Kasumi-1 (cell line): ENCODE measurements around the gene RUVBL1.
A peak's percentile ranks its signal among the peaks of the same experiment; 100 is the strongest.
"Not testable (repeated sequence)": the region's sequence is repeated elsewhere in the genome, so short reads cannot be mapped to it uniquely, and the experiment has no call there.

Experiments
- DNase-seq, 2 experiments: peaks; one replicate each; lab custom pipeline; 2025; lab: John Stamatoyannopoulos, UW

RUVBL1 gene

DNA sequence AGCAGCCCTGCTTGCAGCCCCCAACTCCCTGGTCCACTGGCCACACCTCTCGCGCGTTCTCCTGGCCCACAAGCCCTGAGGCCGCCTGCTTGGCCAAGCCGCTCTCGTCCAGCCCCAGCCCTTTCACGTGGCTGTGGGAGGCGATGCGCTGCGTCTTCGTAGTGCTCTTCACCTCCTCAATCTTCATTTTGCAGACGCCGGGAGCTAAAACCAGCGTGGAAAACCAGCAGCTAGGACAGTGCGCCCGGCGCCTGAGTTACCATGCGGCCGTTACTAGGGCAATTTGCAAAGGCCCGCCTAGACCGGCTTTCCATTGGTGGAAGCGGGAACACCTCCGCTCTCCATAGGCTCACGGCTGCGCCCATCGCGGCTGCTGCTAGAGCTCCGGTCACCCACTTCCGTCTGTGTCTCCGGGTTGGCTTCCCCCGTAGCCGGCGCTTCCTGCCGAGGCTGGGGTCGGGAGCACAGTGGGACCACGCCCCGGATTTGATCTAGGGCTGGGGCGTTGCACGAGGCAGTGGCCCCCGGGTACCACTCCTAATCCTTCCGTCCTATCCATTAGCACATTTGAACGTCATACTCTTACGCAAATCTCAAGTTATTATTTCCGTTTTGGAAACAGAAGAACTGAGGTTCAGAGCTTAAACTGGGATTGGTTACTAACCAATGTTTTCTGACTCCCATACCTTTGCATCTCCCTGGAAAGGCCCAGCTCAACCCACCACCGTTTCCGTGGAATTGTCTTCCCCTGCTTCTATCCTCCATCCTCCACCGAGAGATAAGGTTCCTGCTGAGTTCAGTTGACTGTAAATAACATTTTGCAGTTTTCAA lies at the start of gene RUVBL1:
Gene RUVBL1 (minus strand): TSS at position 275 of the 831 bp plus-strand sequence. CDS start 88 bp downstream, at position 187.
- peak; percentile 99 to 100 for DNase-seq

DNA sequence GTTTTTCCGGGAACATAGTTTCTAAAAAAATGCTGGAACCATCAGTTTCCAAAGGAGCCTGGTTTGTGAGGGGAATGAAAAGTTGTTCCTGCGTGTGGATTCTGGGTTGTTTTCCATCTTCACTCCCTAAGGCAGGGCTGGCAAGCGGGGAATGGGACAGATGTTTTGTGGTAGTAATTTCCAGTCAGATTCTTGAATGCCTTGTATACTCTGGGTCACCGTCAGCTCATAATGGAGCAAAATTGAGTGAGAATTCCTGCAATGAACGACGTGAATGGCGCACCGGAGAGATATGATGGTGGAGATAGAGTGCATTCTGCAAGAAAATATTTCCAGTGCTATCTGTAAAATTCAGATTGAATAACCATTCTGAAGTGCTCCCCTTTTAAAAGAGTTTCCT lies 49.6 kb upstream of the RUVBL1 start:
- DNase-seq, result no peak

DNA sequence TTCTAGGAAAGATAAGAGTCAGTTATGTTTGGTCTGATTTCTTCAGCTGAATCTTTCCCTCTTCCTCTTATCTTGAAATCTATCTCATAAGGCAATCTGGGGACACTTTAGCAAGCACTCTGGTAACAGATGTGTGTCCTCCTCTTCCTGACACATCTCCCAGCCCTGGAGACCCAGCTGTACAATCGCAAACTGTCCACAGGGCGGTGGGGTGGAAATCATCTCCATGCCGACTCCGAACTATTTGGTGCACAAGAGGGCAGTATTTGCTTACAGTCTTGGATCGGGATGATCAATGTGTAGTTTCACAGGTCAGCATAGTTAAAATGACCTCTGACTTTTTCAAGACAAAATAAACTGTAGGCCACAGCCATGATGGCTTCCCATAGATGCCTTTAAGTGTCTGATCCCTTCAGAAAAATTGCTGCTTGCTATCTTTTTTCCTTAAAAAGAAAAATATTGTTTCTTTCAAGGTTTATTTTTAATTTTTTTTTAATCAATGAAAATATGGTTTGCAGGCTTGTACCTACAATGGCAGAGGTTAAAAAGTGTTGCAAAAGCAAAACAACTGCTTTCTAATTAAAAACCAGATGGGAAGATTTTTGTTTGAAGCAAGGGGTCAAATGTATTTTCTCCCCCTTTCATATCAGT lies 47.4 kb upstream of the RUVBL1 start:
- peak; percentile 91 to 93 for DNase-seq

DNA sequence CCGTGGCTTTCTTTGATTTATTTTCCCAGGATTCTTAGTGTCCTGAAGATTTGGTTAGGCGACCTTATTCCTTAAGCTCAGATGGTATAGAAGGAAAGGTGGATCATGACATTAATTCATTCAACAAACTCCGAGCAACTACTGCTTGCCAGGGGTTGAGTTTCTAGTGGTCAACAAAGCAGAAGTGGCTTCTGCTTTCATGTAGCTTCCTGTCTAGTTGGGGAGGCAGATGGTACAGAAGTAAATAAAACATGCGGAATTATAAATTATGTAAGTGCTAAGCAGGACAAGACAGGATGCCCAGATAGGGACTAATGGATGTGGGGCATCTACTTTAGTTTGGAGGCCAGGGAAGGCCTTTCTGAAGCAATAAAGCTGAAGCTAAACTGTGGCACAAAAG lies 45.2 kb upstream of the RUVBL1 start:
- peak; percentile 22 to 31 for DNase-seq

DNA sequence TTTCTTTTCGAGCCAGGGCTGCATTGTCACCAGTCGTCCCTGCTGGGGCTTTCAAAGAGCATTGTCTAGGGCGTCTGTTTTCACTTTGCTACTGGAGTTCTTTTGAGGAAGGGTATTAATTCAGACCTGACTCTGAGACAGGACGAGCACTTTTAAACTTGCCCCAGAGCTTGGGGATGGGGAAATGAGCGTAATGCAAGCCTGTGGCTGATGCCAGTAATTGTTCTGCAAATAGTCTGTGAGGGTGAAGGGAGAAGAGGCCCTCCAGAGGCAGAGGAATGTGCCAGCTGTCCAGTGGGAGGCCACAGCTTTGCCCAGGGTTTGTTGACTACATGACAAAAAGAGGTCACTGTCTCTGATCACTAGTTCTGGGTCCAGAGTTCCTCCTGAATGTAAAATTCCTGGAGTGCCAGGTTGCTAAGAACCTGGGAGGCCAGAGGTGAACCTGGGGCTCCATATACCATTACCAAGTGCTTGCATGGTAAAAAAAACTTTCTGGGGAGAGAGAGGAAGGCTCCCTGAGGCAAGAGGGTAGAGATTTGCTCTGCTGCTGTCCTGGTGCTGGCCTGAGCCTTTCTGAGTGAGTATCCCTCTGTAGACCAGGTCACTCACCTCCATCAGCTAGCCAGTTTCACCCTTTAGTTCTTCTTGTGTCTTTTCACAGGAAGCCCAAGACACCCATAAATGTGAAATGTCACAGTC lies 44.5 kb upstream of the RUVBL1 start:
- peak in 1 of 2 experiments; percentile 14 for DNase-seq

DNA sequence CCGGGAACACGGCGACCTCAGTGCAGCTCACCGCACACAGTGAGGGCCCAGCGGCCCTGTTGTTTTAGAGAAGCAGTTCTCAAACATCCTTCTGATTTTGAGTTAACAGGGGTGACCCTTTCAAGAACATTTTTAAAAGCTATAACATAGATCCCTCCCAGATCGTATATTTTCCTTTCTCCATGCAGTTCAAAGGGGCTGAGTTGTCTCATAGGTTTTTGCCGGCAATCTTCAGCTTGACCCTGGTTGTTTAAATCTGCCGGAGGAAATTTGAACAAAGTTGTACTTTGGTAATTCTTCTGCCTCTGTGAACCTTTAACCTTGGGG lies 44.0 kb upstream of the RUVBL1 start:
- no peak for DNase-seq

DNA sequence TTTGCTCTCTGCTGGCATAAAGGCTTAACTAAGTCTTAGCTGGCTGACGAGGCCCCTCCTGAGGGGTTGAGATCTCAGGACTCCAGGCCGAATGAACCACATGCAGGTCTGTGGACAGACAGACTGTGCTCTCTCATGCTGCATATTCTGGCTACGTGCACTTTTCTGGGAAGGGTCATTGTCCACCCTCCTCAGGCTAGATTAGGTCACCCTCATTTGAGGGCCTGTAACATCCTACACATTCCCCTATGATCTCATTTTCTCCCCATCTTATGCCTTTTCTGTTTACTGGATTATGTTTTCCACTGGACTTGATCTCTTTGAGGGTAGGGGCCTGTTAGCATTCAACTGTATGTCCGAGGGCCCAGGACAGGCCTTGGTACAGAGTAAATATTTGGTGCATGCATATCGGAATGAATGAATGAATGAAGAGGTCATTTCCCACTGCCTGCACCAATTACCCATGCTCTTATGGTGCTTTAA lies 43.4 kb upstream of the RUVBL1 start:
- no peak for DNase-seq

DNA sequence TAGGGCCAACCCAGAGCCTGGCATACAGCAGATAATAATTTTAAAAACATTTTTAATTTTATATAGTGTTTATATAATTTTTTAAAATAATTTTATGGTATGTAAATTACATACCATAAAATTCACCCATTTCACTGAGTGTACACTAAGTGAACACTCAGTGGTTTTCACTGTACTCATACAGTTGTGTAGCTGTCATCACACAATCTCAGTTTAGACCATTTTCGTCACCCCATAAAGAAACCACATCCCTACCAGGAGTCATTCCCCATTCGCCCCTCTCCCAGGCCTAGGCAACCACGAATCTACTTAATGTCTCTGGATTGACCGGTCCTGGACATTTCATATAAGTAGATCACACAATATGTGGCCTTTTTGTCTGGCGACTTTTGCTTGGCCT lies 39.8 kb upstream of the RUVBL1 start:
- no peak for DNase-seq

DNA sequence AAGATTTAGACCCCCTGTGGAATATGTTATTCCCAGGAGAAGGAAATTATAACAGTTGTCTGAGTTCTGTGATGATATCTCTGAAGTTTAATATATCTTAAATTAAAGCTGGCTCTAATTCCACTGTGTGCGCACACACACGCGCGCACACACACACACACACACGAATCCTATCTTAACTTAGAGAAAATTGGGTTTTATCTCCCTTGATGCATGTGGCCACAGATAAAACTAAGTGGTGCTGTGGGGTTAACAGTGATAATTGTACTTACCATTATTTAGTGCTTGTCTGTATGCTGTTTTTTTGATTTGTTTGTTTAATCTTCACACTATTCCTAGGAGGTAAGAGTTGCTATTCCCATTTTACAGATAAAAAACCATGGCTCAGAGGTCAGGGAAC lies 37.0 kb upstream of the RUVBL1 start:
- no peak for DNase-seq

DNA sequence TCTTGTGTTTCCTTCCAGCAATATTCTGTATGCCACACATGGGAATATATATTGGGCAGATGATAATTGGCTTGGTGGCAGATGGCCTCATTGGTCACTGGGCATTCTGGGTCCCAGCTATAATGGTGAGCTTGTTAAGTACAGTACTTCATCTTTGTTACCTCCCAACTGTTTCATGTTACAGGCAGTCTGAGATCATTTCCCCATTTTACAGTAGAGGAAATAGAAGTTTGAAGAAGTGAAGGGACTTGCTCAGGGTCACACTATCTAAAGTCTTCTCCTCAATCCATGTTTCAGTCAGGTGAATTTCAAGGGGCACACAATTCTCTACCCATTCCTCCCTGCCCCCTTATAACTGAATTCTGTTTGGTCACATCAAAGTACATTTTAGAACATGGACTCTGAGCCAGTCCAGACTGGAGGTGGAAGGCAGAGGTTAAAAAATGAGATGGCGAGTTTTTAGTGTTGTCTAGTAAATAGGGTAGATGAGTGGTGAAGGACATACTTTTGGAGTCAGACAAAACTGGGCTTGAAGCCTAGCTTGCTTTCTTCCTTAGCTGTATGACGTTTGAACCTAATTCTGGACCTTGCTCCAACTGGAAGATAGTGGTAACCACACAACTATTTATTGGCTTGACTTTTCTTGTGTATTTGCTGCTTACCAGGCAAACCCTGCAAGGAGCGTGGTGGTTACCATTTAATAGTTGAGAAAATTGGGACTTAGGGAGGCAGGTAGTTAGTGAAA lies 32.2 kb upstream of the RUVBL1 start:
- DNase-seq, result peak in 1 of 2 experiments; percentile 16

DNA sequence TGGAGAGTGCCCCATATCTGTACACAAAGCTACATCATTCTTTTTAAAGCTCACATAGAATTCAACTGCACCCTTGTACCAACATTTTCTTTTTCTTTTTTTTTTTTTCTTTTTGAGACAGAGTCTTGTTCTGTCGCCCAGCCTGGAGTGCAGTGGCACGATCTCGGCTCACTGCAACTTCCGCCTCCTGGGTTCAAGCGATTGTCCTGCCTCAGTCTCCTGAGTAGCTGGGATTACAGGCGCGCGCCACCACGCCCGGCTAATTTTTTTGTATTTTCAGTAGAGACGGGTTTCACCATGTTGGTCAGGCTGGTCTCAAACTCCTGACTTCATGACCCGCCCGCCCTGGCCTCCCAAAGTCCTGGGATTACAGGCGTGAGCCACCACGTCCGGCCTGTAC lies 30.7 kb upstream of the RUVBL1 start:
- not testable (repeated sequence) for DNase-seq

DNA sequence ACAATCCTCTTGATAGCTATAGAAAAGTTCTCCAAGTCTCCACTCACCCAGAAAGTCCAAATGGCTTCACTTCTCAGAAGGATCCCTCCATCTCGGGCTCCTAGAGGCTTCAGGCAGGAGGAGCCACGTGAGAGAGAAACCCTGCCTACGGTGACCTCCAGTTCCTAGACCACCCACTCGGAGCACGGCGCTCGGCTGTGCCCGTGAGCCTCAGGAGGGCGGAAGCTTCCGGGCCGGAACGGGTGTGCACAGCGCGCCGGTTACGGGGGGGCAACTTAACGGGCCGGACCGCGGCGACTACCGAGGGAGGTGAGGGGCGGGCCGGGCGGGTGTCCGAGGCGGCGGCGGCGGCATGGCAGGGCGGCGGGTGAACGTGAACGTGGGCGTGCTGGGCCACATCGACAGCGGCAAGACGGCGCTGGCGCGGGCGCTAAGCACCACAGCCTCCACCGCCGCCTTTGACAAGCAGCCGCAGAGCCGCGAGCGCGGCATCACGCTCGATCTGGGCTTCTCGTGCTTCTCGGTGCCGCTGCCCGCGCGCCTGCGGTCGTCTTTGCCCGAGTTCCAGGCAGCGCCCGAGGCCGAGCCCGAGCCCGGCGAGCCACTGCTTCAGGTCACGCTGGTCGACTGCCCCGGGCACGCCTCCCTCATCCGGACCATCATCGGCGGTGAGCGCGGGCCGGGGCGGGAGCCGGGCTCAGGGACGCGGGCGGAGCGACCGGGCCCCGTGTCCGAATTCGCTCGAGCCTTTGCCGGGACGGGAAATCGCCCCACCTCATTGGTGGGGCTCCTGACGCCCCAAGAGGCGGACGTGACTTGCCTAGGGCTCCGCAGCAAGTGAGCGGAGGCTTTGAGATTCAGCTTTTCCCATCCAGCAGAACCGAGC lies 29.8 kb upstream of the RUVBL1 start, which contains the start of gene EEFSEC:
Gene EEFSEC (plus strand): TSS at position 326 of the 886 bp plus-strand sequence. CDS start 27 bp downstream, at position 353.
- peak; percentile 78 to 81 for DNase-seq

DNA sequence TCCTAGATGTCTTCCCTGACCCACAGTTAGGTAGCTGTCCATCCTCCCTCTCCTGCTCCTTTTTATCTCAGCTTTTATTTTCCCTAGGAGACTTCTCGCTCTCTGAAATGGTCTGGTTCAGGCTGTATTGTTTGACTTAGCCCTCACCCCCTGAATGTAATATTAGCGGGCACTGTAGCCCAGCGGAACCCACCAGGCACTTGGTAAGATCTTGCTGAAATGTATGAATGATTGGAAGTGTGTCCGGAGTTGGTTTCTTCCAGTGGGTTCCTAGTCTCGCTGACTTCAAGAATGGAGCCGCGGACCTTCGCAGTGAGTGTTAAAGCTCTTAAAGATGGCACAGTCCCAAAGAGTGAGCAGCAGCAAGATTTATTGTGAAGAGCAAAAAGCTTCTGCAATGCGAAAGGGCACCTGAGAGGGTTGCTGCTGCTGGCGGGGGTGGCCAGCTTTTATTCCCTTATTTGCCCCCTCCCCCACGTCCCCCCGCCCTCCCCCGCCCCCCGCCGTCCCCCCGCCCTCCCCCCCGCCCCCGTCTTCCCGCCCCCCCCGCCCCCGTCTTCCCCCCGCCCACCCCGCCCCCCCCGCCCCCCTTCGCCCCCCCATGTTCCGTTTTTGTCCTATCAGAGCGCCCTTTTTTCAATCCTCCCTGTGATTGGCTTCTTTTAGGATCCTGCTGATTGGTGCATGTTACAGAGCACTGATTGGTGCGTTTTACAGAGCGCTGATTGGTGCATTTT lies 29.0 kb upstream of the RUVBL1 start:
- DNase-seq, result no peak

DNA sequence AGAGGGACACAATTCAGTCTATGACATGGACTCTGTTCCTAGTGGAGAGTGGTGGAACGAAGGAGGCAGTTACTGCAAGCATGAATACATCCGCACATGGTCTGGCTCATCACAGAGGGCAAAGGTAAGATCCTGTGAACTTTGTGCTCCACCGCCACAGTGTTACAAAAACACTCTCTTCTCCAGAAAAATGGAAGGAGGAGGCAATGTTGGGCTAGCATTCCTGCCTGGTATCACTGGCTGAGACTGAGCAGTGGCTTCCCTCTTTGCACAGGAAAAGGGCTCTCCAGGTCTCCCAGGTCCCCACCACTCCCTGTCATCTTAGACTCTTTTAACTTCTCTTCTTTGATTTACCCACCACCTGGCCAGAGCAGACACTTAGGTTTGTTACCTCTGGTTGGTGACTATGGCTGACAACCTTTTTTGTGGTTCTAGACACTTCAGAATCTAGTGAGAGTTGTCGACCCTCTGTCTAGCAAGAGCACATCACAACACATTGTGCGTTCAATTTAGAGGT lies 28.2 kb upstream of the RUVBL1 start:
- DNase-seq, result no peak

DNA sequence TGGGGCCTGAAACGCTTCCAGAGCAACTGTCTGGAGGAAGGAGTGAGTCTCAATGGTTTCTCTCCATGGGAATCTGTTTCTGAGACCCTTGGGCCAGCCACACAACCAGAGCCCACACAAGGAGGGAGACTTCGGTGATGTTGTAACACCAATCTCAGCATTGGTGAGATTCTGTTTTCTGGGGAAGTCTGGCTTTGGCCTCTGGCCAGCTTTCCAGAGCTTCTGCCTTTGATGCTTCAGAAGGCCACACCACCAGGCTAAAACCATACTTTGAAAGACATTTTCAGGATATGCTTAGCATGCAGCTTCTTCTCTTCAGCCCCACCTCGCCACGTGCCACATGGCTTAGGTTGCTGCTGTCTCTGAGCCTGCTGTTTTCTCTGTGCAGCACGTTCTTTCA lies 26.0 kb upstream of the RUVBL1 start:
- no peak for DNase-seq

DNA sequence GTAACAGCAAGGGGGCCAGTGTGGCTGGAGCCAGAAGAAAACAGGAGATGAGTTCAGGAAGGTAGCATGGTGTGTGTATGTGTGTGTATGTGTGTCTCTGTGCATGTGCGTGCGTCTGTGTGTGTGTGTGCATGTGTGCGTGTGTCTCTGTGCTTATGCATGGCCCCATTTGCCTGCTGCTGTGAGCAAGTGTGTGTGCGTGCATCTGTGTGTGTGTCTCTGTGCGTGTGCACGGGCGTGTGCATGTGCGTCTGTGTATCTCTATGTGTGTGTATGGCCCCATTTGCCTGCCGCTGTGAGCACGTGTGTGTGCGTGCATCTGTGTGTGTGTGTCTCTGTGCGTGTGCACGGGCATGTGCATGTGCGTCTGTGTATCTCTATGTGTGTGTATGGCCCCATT lies 22.6 kb upstream of the RUVBL1 start:
- no peak for DNase-seq

DNA sequence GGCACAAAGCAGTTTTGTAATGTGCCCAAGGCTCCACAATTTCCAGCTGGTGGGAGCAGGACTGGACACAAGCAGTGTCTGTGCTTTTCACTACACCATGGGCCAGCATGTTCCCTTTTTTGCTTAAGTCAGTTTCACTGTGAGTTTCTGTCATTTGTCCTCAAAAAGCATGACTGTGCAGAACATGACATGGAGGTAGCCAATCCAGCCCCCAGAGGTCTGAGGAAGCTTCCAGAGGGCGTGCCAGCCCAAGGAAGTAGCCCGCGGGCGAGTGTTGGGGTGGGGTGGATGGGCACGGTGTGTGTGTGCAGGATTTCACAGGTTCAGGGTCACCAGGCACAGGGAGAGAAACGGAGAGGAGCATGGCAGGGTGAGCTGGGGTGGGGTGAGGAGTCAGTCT lies 21.7 kb upstream of the RUVBL1 start:
- DNase-seq, result no peak

DNA sequence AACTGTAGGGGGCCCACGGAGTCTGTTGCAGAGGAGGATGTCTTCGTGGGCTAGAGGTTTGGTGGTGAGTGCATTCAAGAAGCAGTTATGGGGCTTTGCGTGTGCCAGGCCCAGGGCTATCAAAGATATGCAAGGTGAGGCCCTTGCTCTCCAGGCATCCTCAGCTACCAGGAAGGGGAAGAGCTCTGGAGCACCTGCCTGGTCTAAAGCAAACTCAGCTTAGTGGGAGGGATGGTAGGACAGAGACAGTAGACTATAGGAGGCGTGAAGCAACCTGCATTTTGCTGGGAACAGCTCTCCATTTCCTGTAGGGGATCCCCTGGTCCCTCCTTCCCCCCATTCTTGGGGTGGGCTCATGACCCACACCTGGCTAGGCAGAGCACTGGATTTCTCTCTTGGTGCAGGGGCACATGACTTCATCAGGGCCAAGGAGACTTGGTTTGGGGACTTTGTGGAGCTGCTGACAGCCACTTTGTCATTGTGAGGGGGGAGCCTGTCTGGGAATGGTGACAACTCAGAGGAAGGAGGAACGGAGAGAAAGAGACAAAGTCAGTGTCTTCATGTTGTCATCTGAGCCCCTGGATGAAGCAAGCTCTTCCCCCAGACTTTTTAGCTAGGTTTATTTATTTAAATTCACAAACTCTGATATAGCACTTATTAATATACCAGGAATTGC lies 21.0 kb upstream of the RUVBL1 start:
- DNase-seq, result no peak

DNA sequence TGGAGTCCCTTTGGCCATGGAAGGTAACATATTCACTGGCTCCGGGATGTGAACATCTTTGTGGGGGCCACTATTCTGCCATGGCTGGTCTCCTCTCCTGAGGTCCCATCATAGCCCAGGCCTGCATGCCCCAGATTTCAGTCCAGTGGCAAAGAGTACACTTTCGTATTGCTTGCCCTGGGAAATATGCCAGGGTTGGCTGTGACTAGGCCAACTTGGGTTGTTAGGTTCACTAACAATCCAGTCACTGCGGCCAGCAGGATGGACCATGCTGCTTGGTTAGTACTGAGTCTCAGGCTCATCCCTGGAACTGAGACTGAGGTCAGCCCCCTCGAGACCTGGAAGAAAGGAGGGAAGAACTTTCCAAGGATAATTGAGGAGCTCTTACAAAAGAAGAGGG lies 19.9 kb upstream of the RUVBL1 start:
- DNase-seq, result no peak
